Endothelial cell of umbilical vein (primary cell): Measurements from ENCODE around the gene LINC00237. TPM values are rescaled to one million over a fixed set of nuclear protein-coding genes. Genes with fewer than 3 reads are reported as not detected.

Source experiments
- BruUV-seq: library from RNA; stranded (reverse); fragments of 400-500 nt; replicated peaks from 2 replicates; lab custom pipeline; 2021; lab: Mats Ljungman, UMichigan
- CTCF ChIA-PET: fragments of 300-600, 350-600 bp; sonication (Branson Sonifier 250); formaldehyde crosslinking; loops from one replicate; lab custom pipeline; 2021; ENCODE audit warnings: antibody characterized with exemption, inconsistent platforms; lab: Charles Lee
- POLR2A ChIA-PET: fragments of 300-600, 350-600 bp; sonication (Branson Sonifier 250); formaldehyde crosslinking; loops from one replicate; lab custom pipeline; 2021; ENCODE audit warnings: antibody characterized with exemption, inconsistent platforms; lab: Charles Lee
- DNase-seq: peaks from one replicate; pipeline ENCODE4 v3.0.0-alpha.2; 2011; ENCODE audit warnings: low read depth, low spot score
- FAIRE-seq: peaks from 2 replicates; lab custom pipeline; 2011; peaks lifted over from hg19 to GRCh38; lab: Jason Lieb, UNC
- H2AFZ ChIP-seq: 2 replicates; pipeline ENCODE4 v1.6.0; 2012; ENCODE audit warnings: low read depth, low read length, control low read depth, inconsistent platforms
- H3K27ac ChIP-seq: 2 replicates; pipeline ENCODE4 v1.5.1; 2011; ENCODE audit warnings: low read depth, mild to moderate bottlenecking, control low read depth, low read length, moderate library complexity; ENCODE audit not compliant: insufficient read depth
- H3K27me3 ChIP-seq, 2 experiments: 2 replicates each; pipeline versions ENCODE4 v1.6.0 to v1.6.1; 2011; ENCODE audit warnings: low read length in 2 of 2, mixed read lengths in 1 of 2; ENCODE audit not compliant: control insufficient read depth in 2 of 2, insufficient read depth in 2 of 2
- H3K36me3 ChIP-seq, 2 experiments: 2 replicates in 1 of 2; 3 replicates in 1 of 2; pipeline ENCODE4 v1.5.1; 2011; ENCODE audit warnings: low read length in 2 of 2, mild to moderate bottlenecking in 1 of 2, moderate library complexity in 1 of 2; ENCODE audit not compliant: control insufficient read depth in 2 of 2, insufficient read depth in 2 of 2; ENCODE audit errors: extremely low read depth in 1 of 2
- H3K4me1 ChIP-seq: 3 replicates; pipeline ENCODE4 v1.5.1; 2011; ENCODE audit warnings: mild to moderate bottlenecking, low read length; ENCODE audit not compliant: control insufficient read depth, insufficient read depth; ENCODE audit errors: extremely low read depth
- H3K4me2 ChIP-seq: 2 replicates; pipeline ENCODE4 v1.6.1; 2011; ENCODE audit warnings: low read length, control low read depth, mixed read lengths; ENCODE audit not compliant: insufficient read depth
- H3K4me3 ChIP-seq, 3 experiments: fragments of 200-600 bp in 1 of 3; sonication (generic), shearing (Covaris generic) in 1 of 3; replicated peaks in 1 of 3; 2 replicates each; pipeline ENCODE4 v1.5.1; 2011 to 2016; ENCODE audit warnings: control low read depth in 3 of 3, low read length in 3 of 3, mild to moderate bottlenecking in 2 of 3, inconsistent platforms in 1 of 3, low read depth in 1 of 3, moderate library complexity in 1 of 3; ENCODE audit not compliant: insufficient read depth in 1 of 3
- H3K79me2 ChIP-seq: 2 replicates; pipeline ENCODE4 v1.6.0; 2012; ENCODE audit warnings: low read length, inconsistent platforms; ENCODE audit not compliant: control insufficient read depth, insufficient read depth
- H3K9ac ChIP-seq: replicated peaks from 2 replicates; pipeline ENCODE3; 2011; ENCODE audit warnings: low read length, control low read depth; ENCODE audit not compliant: insufficient read depth; ENCODE audit errors: extremely low read depth
- H3K9me1 ChIP-seq: replicated peaks from 3 replicates; pipeline ENCODE4 v1.6.0; 2011; ENCODE audit warnings: mild to moderate bottlenecking, low read length; ENCODE audit not compliant: control insufficient read depth, insufficient read depth; ENCODE audit errors: extremely low read depth
- H3K9me3 ChIP-seq: replicated peaks from 2 replicates; pipeline ENCODE4 v1.5.1; 2012; ENCODE audit warnings: low read length, inconsistent platforms; ENCODE audit not compliant: control insufficient read depth, insufficient read depth
- H4K20me1 ChIP-seq: replicated peaks from 2 replicates; pipeline ENCODE3; 2011; ENCODE audit warnings: mild to moderate bottlenecking, low read length; ENCODE audit not compliant: control insufficient read depth, insufficient read depth; ENCODE audit errors: extremely low read depth
- EZH2 ChIP-seq: IDR thresholded peaks from 2 replicates; pipeline ENCODE4 v1.6.1; 2012; ENCODE audit warnings: borderline replicate concordance, low read depth, mild to moderate bottlenecking, moderate library complexity, low read length, inconsistent platforms; ENCODE audit not compliant: severe bottlenecking
- FOS ChIP-seq: IDR thresholded peaks from 2 replicates; pipeline ENCODE4 v1.6.1; 2011; ENCODE audit warnings: mild to moderate bottlenecking, low read length, moderate library complexity, borderline replicate concordance; ENCODE audit not compliant: insufficient read depth
- GATA2 ChIP-seq: IDR thresholded peaks from 2 replicates; pipeline ENCODE4 v1.7.0; 2011; ENCODE audit warnings: low read depth, mild to moderate bottlenecking, moderate library complexity, mixed read lengths, low read length; ENCODE audit not compliant: insufficient read length, insufficient read depth
- JUN ChIP-seq: IDR thresholded peaks from 2 replicates; pipeline ENCODE4 v1.6.1; 2011; ENCODE audit warnings: borderline replicate concordance, low read depth; ENCODE audit not compliant: insufficient read length, insufficient read depth
- MAX ChIP-seq: IDR thresholded peaks from 2 replicates; pipeline ENCODE4 v1.6.1; 2011; ENCODE audit not compliant: insufficient read depth, insufficient read length
- MYC ChIP-seq: IDR thresholded peaks from one replicate; pipeline ENCODE4 v1.6.1; 2011; ENCODE audit warnings: mild to moderate bottlenecking, low read depth, low read length
- POLR2A ChIP-seq: IDR thresholded peaks from 2 replicates; pipeline ENCODE4 v1.6.1; 2012; ENCODE audit warnings: low read depth, mild to moderate bottlenecking, control low read depth, low read length
- POLR2AphosphoS5 ChIP-seq: IDR thresholded peaks from 2 replicates; pipeline ENCODE4 v1.6.1; 2012; ENCODE audit warnings: low read depth, mild to moderate bottlenecking, control low read depth, low read length, moderate library complexity; ENCODE audit not compliant: insufficient read depth
- dilution Hi-C: fragments of 300-500 bp; cut with MboI; formaldehyde crosslinking; loops from one replicate; pipeline ENCODE4 v1.15.0; 2019; ENCODE audit warnings: low sequenced_read_pairs; ENCODE audit not compliant: extremely low pct_ligation_motif_present
- intact Hi-C: fragments of 100-400 bp; cut with micrococcal nuclease; formaldehyde crosslinking; loops from one replicate; pipeline ENCODE4 v1.10.0; 2022
- polyA plus RNA-seq, 4 experiments: library from polyadenylated mRNA; depleted of rRNA in 3 of 4; stranded (reverse) in 3 of 4; unstranded in 1 of 4; fragments of >200 nt; gene quantifications; 2 replicates each; pipeline versions ENCODE4 v1.2.1 to v1.2.3, GENCODE V29; 2011 to 2012; ENCODE audit warnings: missing spikeins in 1 of 4
- total RNA-seq: library from RNA; stranded (reverse); gene quantifications from 2 replicates; pipeline ENCODE4 v1.2.3, GENCODE V29; 2021
- TF ChIP-seq, protein P1 (sequence below), 2 donors: IDR thresholded peaks; 1 replicate in 1 of 2; 2 replicates in 1 of 2; pipeline ENCODE4 v1.5.1; 2011; ENCODE audit warnings: low read length in 2 of 2, mild to moderate bottlenecking in 2 of 2, moderate library complexity in 2 of 2, control low read depth in 1 of 2, inconsistent platforms in 1 of 2, low read depth in 1 of 2; ENCODE audit not compliant: insufficient read depth in 1 of 2; ENCODE audit errors: extremely low read depth in 1 of 2

Gene LINC00237
- total and polyA plus RNA-seq, 2 donors (not counting 3 experiments of a cell fraction or from before 2014, with no cell fraction given): not detected

- no peaks in the 10 kb centered on the region for H4K20me1 ChIP-seq
- H3K4me3 ChIP-seq: no peak overlapping the region
- intact Hi-C loops (no loop called here), dilution Hi-C loops (no loop called here)
- H3K9ac ChIP-seq: no peak overlapping the region
- FAIRE-seq (no peak), DNase-seq (no peak)
- no peak overlapping the region for H3K4me2 ChIP-seq
- ChIA-PET POLR2A (no interaction called here), CTCF (interaction anchor here (1.3 kb wide), 1 partner anchor 8 kb away, joined by 4 read pairs; the partner anchor contains the start of gene KIZ)
- H3K9me3 ChIP-seq: no peaks in the 10 kb centered on the region
- no peaks in the 10 kb centered on the region for H3K79me2 ChIP-seq
- TF ChIP-seq GATA2 (no peak), MAX (no peak), EZH2 (no peak), JUN (no peak), POLR2AphosphoS5 (no peak), POLR2A (no peak), FOS (no peak), MYC (no peak)
- TF ChIP-seq, protein P1, sequence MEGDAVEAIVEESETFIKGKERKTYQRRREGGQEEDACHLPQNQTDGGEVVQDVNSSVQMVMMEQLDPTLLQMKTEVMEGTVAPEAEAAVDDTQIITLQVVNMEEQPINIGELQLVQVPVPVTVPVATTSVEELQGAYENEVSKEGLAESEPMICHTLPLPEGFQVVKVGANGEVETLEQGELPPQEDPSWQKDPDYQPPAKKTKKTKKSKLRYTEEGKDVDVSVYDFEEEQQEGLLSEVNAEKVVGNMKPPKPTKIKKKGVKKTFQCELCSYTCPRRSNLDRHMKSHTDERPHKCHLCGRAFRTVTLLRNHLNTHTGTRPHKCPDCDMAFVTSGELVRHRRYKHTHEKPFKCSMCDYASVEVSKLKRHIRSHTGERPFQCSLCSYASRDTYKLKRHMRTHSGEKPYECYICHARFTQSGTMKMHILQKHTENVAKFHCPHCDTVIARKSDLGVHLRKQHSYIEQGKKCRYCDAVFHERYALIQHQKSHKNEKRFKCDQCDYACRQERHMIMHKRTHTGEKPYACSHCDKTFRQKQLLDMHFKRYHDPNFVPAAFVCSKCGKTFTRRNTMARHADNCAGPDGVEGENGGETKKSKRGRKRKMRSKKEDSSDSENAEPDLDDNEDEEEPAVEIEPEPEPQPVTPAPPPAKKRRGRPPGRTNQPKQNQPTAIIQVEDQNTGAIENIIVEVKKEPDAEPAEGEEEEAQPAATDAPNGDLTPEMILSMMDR (IDR thresholded peaks at IDR 0.05; ENCODE audit: extremely low read depth in 1 of 2, insufficient read depth in 1 of 2, low read depth in 1 of 2, low read length in 2 of 2): no peak
- H3K36me3 ChIP-seq: no peaks in the 10 kb centered on the region
- no peaks in the 10 kb centered on the region for H3K4me1 ChIP-seq
- BruUV-seq: no TSS peak
- H3K27me3 ChIP-seq: peaks cover 6 to 7% of the 10 kb centered on the region in 2 experiments
- no peaks in the 10 kb centered on the region for H3K9me1 ChIP-seq
- H2AFZ ChIP-seq: no peak overlapping the region
- no peak overlapping the region for H3K27ac ChIP-seq
Observed at GRCh38 chr20:21118138-21118537, 12.0 kb upstream of the LINC00237 start.
